ENCODE data around the gene GRIK3.

GRCh38 chr1:37002898-37003297 is 31.4 kb downstream of the GRIK3 start:
- TF ChIP-seq HDGF (IDR thresholded peaks at IDR 0.05; ENCODE audit: borderline replicate concordance), result no peak
- no peak for TF ChIP-seq ELF4 (IDR thresholded peaks at IDR 0.05)

All from HEK293T (cell line).